ENCODE data around the gene GALR3. TPM values are rescaled to one million over a fixed set of nuclear protein-coding genes. Genes with fewer than 3 reads are reported as not detected.

Gene GALR3
- total and polyA plus RNA-seq, 2 experiments from 2014 or later: 0.36 to 0.63 TPM

DNA sequence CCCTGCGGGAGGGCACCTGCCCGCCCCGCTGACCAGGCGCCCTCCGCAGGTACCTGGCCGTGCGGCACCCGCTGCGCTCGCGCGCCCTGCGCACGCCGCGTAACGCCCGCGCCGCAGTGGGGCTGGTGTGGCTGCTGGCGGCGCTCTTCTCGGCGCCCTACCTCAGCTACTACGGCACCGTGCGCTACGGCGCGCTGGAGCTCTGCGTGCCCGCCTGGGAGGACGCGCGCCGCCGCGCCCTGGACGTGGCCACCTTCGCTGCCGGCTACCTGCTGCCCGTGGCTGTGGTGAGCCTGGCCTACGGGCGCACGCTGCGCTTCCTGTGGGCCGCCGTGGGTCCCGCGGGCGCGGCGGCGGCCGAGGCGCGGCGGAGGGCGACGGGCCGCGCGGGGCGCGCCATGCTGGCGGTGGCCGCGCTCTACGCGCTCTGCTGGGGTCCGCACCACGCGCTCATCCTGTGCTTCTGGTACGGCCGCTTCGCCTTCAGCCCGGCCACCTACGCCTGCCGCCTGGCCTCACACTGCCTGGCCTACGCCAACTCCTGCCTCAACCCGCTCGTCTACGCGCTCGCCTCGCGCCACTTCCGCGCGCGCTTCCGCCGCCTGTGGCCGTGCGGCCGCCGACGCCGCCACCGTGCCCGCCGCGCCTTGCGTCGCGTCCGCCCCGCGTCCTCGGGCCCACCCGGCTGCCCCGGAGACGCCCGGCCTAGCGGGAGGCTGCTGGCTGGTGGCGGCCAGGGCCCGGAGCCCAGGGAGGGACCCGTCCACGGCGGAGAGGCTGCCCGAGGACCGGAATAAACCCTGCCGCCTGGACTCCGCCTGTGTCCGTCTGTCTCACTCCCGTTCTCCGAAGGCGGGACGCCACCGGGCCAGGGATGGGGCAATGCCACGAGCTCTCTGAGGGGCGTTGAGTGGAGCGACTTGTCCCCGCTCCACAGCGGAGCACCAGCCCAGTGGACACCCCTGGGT is 1.8 kb downstream of the GALR3 start:
- peak overlapping the region; percentile 75 for H3K4me2 ChIP-seq
- Mint-ChIP-seq H3K4me1 (peaks cover 33% of the 10 kb centered on the region), H3K27me3 (ENCODE audit: insufficient read depth, low read depth, poor library complexity) (peaks cover 52% of the 10 kb centered on the region), H3K36me3 (ENCODE audit: low read depth) (no peaks in the 10 kb centered on the region; the same call in 2 of the 3 replicates), H3K4me3 (peak overlapping the region; percentile 66), H3K27ac (no peak overlapping the region), H3K9me3 (no peaks in the 10 kb centered on the region; the same call in 2 of the 3 replicates)
- DNase-seq (ENCODE audit: low spot score) (peak; percentile 82), ATAC-seq (peak; percentile 69)
- TF ChIP-seq EZH2phosphoT487 (IDR thresholded peaks at IDR 0.05; ENCODE audit: unreplicated experiment) (no peak), JUNB (IDR thresholded peaks at IDR 0.05; ENCODE audit: unreplicated experiment) (no peak), ZNF331 (CRISPR knock-in tag; IDR thresholded peaks at IDR 0.05; ENCODE audit: low read depth) (no peak), POLR2AphosphoS5 (IDR thresholded peaks at IDR 0.05; ENCODE audit: low read depth) (peak; percentile 54; the same call in 1 of the 2 replicates), EZH2 (IDR thresholded peaks at IDR 0.05; ENCODE audit: low read depth, unreplicated experiment) (peak; percentile 6), CREB1 (CRISPR knock-in tag; IDR thresholded peaks at IDR 0.05; ENCODE audit: low read depth) (no peak), NANOG (IDR thresholded peaks at IDR 0.05; ENCODE audit: borderline replicate concordance) (no peak)
- TF ChIP-seq, protein P1, sequence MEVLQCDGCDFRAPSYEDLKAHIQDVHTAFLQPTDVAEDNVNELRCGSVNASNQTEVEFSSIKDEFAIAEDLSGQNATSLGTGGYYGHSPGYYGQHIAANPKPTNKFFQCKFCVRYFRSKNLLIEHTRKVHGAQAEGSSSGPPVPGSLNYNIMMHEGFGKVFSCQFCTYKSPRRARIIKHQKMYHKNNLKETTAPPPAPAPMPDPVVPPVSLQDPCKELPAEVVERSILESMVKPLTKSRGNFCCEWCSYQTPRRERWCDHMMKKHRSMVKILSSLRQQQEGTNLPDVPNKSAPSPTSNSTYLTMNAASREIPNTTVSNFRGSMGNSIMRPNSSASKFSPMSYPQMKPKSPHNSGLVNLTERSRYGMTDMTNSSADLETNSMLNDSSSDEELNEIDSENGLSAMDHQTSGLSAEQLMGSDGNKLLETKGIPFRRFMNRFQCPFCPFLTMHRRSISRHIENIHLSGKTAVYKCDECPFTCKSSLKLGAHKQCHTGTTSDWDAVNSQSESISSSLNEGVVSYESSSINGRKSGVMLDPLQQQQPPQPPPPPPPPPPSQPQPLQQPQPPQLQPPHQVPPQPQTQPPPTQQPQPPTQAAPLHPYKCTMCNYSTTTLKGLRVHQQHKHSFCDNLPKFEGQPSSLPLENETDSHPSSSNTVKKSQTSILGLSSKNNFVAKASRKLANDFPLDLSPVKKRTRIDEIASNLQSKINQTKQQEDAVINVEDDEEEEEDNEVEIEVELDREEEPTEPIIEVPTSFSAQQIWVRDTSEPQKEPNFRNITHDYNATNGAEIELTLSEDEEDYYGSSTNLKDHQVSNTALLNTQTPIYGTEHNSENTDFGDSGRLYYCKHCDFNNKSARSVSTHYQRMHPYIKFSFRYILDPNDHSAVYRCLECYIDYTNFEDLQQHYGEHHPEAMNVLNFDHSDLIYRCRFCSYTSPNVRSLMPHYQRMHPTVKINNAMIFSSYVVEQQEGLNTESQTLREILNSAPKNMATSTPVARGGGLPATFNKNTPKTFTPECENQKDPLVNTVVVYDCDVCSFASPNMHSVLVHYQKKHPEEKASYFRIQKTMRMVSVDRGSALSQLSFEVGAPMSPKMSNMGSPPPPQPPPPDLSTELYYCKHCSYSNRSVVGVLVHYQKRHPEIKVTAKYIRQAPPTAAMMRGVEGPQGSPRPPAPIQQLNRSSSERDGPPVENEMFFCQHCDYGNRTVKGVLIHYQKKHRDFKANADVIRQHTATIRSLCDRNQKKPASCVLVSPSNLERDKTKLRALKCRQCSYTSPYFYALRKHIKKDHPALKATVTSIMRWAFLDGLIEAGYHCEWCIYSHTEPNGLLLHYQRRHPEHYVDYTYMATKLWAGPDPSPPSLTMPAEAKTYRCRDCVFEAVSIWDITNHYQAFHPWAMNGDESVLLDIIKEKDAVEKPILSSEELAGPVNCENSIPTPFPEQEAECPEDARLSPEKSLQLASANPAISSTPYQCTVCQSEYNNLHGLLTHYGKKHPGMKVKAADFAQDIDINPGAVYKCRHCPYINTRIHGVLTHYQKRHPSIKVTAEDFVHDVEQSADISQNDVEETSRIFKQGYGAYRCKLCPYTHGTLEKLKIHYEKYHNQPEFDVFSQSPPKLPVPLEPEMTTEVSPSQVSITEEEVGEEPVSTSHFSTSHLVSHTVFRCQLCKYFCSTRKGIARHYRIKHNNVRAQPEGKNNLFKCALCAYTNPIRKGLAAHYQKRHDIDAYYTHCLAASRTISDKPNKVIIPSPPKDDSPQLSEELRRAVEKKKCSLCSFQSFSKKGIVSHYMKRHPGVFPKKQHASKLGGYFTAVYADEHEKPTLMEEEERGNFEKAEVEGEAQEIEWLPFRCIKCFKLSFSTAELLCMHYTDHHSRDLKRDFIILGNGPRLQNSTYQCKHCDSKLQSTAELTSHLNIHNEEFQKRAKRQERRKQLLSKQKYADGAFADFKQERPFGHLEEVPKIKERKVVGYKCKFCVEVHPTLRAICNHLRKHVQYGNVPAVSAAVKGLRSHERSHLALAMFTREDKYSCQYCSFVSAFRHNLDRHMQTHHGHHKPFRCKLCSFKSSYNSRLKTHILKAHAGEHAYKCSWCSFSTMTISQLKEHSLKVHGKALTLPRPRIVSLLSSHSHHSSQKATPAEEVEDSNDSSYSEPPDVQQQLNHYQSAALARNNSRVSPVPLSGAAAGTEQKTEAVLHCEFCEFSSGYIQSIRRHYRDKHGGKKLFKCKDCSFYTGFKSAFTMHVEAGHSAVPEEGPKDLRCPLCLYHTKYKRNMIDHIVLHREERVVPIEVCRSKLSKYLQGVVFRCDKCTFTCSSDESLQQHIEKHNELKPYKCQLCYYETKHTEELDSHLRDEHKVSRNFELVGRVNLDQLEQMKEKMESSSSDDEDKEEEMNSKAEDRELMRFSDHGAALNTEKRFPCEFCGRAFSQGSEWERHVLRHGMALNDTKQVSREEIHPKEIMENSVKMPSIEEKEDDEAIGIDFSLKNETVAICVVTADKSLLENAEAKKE (CRISPR knock-in tag; IDR thresholded peaks at IDR 0.05): no peak
- TF ChIP-seq, protein P2, sequence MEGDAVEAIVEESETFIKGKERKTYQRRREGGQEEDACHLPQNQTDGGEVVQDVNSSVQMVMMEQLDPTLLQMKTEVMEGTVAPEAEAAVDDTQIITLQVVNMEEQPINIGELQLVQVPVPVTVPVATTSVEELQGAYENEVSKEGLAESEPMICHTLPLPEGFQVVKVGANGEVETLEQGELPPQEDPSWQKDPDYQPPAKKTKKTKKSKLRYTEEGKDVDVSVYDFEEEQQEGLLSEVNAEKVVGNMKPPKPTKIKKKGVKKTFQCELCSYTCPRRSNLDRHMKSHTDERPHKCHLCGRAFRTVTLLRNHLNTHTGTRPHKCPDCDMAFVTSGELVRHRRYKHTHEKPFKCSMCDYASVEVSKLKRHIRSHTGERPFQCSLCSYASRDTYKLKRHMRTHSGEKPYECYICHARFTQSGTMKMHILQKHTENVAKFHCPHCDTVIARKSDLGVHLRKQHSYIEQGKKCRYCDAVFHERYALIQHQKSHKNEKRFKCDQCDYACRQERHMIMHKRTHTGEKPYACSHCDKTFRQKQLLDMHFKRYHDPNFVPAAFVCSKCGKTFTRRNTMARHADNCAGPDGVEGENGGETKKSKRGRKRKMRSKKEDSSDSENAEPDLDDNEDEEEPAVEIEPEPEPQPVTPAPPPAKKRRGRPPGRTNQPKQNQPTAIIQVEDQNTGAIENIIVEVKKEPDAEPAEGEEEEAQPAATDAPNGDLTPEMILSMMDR (conservative IDR thresholded peaks at IDR 0.05; ENCODE audit: low read depth in 2 of 2): peak in 1 of 2 experiments; percentile 56; a peak in 2 of 4 replicates
- no peaks in the 10 kb centered on the region for H3K79me2 ChIP-seq (replicated peaks; ENCODE audit: insufficient read depth)
- H2AFZ ChIP-seq: 0 out of 2 replicates have a peak overlapping the region, but pooled peaks have one; percentile 32
- no peak overlapping the region for H3K27ac ChIP-seq (ENCODE audit: low read depth)
- H3K4me3 ChIP-seq: peak overlapping the region; percentile 47
- H3K36me3 ChIP-seq (ENCODE audit: insufficient read depth): no peaks in the 10 kb centered on the region
- H3K4me1 ChIP-seq (ENCODE audit: insufficient read depth): peaks cover 27% of the 10 kb centered on the region
- peaks cover 12% of the 10 kb centered on the region; the same call in 1 of the 2 replicates for H3F3A ChIP-seq (replicated peaks; ENCODE audit: low read depth)
- no peaks in the 10 kb centered on the region for H4K20me1 ChIP-seq (replicated peaks; ENCODE audit: insufficient read depth)
- H3K27me3 ChIP-seq (ENCODE audit: insufficient read depth): peaks cover 53% of the 10 kb centered on the region
- no peaks in the 10 kb centered on the region for H3K9me2 ChIP-seq (ENCODE audit: insufficient read depth)
